ENCODE measurements around the gene C1orf159.
"Not testable (repeated sequence)": the region's sequence is repeated elsewhere in the genome, so short reads cannot be mapped to it uniquely, and the experiment has no call there.

The C1orf159 gene

DNA sequence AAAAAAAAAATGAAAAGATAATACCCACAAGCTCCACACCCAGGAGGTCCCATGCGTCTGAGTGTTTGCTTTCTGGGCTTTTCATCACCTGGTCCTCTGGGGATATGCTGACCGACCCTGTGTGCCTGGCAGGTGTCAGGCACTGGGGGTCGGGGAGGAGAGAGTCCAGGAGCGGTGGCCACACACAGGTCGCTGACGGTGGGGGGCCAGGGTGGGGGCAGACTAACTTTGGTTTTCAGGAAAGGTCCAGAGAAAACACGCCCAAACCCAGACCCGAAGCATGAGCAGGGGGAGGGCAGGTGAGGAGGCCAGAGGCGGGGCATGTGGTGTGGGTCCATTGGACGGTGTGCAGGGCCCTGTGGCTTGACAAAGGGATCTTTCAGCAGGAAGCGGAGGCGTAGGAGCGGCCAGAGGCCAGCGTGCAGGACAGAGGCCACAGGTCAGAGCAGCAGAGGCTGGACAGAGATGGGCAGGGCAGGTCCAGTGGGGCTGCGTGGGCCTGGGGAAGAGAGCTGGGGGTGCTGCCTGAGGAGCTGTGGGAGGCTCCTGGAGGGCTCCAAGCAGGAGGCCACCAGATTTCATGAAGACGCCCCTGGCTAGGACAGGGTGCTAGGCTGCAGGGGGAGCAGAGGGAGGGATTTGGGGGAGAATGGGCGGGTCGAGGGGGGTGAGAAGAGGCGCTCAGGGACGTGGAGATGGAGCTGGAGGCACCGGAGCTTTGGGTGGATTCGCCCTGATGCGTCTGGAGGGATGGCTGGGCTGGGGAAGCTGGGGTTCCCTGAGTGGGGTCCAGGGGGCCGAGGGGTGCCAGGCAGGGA, 57.6 kb downstream of the C1orf159 start:
- in situ Hi-C loops (cut with MboI; ENCODE audit: low sequenced_read_pairs) = no loop called here
- peak overlapping the region; percentile 47 for H3K4me3 ChIP-seq
- H3K9me3 ChIP-seq = no peaks in the 10 kb centered on the region
- no peak for DNase-seq (ENCODE audit: low spot score in 2 of 2)
- no peaks in the 10 kb centered on the region for H3K27me3 ChIP-seq (ENCODE audit: low read depth)
- peaks cover 10% of the 10 kb centered on the region for H3K4me1 ChIP-seq
- H3K36me3 ChIP-seq (replicated peaks) = peaks cover 16% of the 10 kb centered on the region

DNA sequence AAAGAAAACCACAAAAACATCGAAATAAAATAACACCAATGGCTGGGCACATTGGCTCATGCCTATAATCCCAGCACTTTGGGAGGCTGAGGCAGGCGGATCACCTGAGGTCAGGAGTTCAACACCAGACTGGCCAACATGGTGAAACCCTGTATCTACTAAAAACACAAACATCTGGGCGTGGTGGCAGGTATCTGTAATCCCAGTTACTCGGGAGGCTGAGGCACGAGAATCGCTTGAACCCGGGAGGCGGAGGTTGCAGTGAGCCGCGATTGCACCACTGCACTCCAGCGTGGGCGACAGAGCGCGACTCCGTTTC, 58.2 kb downstream of the C1orf159 start:
- H3K27me3 ChIP-seq (ENCODE audit: low read depth); DNase-seq (ENCODE audit: low spot score in 2 of 2); in situ Hi-C loops (cut with MboI; ENCODE audit: low sequenced_read_pairs); H3K4me3 ChIP-seq; H3K9me3 ChIP-seq: not testable (repeated sequence)
- peaks cover 10% of the 10 kb centered on the region for H3K4me1 ChIP-seq
- H3K36me3 ChIP-seq (replicated peaks) = peaks cover 21% of the 10 kb centered on the region

DNA sequence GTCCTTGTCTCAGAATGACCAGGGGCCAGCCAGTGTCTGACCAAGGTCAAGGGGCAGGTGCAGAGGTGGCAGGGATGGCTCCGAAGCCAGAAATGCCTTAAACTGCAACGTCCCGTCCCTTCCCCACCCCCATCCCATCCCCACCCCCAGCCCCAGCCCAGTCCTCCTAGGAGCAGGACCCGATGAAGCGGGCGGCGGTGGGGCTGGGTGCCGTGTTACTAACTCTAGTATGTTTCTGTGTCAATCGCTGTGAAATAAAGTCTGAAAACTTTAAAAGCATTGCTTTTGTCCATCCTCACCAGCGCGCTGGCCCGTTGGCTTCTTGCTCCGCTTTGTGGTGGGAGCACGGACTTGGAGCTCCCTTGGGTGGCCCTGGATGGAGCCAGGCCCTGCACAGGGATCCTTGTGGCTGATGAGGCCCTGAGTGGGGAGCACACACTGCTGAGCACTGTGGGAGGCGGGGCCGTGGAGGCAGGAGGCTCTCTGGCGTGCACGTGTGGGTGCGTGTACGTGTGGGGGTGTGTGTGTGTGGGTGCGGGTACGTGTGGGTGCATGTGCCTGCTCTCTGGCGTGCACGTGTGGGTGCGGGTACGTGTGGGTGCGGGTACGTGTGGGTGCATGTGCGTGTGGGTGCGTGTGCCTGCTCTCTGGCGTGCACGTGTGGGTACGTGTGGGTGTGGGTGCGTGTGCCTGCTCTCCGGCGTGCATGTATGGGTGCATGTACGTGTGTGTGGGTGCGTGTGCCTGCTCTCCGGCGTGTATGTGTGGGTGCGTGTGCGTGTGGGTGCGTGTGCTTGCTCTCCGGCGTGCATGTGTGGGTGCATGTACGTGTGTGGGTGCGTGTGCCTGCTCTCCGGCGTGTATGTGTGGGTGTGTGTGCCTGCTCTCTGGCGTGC, 59.8 kb downstream of the C1orf159 start:
- Histone ChIP-seq H3K36me3 (replicated peaks) (peaks cover 34% of the 10 kb centered on the region), H3K4me1 (peaks cover 10% of the 10 kb centered on the region), H3K4me3 (no peak overlapping the region), H3K27me3 (ENCODE audit: low read depth) (no peaks in the 10 kb centered on the region), H3K9me3 (no peaks in the 10 kb centered on the region)
- DNase-seq (ENCODE audit: low spot score in 2 of 2) = no peak
- in situ Hi-C loops (cut with MboI; ENCODE audit: low sequenced_read_pairs) = no loop called here

DNA sequence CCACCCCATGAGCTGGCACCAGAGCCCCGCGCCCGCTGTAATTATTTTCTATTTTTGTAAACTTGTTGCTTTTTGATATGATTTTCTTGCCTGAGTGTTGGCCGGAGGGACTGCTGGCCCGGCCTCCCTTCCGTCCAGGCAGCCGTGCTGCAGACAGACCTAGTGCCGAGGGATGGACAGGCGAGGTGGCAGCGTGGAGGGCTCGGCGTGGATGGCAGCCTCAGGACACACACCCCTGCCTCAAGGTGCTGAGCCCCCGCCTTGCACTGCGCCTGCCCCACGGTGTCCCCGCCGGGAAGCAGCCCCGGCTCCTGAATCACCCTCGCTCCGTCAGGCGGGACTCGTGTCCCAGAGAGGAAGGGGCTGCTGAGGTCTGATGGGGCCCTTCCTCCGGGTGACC, 60.9 kb downstream of the C1orf159 start:
- Histone ChIP-seq H3K27me3 (ENCODE audit: low read depth) (no peaks in the 10 kb centered on the region), H3K9me3 (no peaks in the 10 kb centered on the region), H3K36me3 (replicated peaks) (peaks cover 39% of the 10 kb centered on the region), H3K4me1 (peaks cover 7% of the 10 kb centered on the region), H3K4me3 (no peak overlapping the region)
- no peak for DNase-seq (ENCODE audit: low spot score in 2 of 2)
- in situ Hi-C loops (cut with MboI; ENCODE audit: low sequenced_read_pairs) = loop anchor here (5.0 kb wide), 1 partner anchor 47 kb away; no protein-coding TSS in a partner anchor

DNA sequence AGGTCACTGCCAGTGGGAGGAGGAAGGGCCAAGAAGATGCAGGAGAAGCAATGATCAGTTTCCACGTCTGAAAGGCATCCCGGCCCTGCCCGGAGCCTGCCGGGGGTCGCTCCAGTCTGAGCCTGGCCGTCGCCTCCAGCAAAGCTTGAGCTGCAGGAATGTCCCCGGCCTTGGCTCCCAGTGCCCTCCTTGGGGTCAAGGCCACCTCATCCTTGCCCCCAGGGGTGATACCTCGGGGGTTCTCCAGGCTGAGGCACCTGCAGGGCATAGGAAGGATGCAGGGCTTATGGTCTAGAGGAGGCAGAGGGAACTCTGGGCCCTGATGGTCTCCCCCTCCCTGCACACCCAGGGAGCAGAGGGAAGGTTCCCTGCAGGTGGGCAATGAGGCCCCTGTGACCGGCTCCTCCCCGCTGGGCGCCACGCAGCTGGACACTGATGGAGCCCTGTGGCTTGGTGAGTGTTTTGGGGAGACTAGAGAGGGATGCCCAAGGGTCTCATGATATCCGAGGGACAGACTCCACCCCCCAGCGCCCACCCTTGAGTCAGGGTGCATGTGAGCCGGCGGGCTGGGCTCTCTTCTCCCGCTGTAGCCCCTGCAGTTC, 61.7 kb downstream of the C1orf159 start:
- Histone ChIP-seq H3K36me3 (replicated peaks) (peaks cover 39% of the 10 kb centered on the region), H3K4me1 (peaks cover 4% of the 10 kb centered on the region), H3K4me3 (no peak overlapping the region), H3K9me3 (no peaks in the 10 kb centered on the region), H3K27me3 (ENCODE audit: low read depth) (no peaks in the 10 kb centered on the region)
- DNase-seq (ENCODE audit: low spot score in 2 of 2) = no peak
- in situ Hi-C loops (cut with MboI; ENCODE audit: low sequenced_read_pairs) = loop anchor here (5.0 kb wide), 1 partner anchor 48 kb away; no protein-coding TSS in a partner anchor

DNA sequence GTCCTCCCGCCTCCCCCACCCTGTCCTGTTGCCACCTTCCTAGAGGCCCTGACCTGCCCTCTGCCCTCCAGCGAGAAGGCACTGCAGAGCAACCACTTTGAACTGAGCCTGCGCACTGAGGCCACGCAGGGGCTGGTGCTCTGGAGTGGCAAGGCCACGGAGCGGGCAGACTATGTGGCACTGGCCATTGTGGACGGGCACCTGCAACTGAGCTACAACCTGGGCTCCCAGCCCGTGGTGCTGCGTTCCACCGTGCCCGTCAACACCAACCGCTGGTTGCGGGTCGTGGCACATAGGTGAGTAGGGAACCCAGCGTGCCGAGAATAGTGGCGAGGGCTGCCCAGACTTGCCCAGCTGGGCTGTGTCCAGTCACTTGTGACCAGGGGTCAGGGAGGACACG, 62.2 kb downstream of the C1orf159 start:
- Histone ChIP-seq H3K27me3 (ENCODE audit: low read depth) (no peaks in the 10 kb centered on the region), H3K36me3 (replicated peaks) (peaks cover 39% of the 10 kb centered on the region), H3K4me3 (no peak overlapping the region), H3K9me3 (no peaks in the 10 kb centered on the region), H3K4me1 (peaks cover under 1% of the 10 kb centered on the region; the same call in 1 of the 2 replicates)
- DNase-seq (ENCODE audit: low spot score in 2 of 2) = no peak
- in situ Hi-C loops (cut with MboI; ENCODE audit: low sequenced_read_pairs) = loop anchor here (5.0 kb wide), 1 partner anchor 49 kb away; no protein-coding TSS in a partner anchor

DNA sequence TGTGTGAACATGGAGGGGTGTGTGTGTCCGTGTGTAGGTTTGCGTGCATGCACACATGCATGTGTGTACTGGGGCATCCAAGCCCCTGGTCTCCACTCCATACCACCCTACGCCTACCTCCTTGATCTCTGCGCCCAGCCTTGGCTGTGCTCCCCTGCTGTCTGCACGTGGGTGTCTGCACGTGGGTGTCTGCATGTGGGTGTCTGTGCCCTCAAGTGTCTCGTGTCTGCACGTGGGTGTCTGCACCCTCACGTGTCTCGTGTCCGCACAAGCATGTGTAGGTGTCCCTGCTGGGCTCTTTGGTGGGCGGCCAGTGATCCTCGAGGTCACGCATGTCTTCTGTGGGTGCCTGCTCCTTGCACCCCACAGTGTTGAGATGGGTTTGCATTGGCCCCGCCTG, 62.9 kb downstream of the C1orf159 start:
- no peak for DNase-seq (ENCODE audit: low spot score in 2 of 2)
- H3K36me3 ChIP-seq (replicated peaks) = peaks cover 39% of the 10 kb centered on the region
- no peaks in the 10 kb centered on the region for H3K4me1 ChIP-seq
- H3K9me3 ChIP-seq = no peaks in the 10 kb centered on the region
- H3K4me3 ChIP-seq = no peak overlapping the region
- H3K27me3 ChIP-seq (ENCODE audit: low read depth) = no peaks in the 10 kb centered on the region
- in situ Hi-C loops (cut with MboI; ENCODE audit: low sequenced_read_pairs) = loop anchor here (5.0 kb wide), 1 partner anchor 49 kb away; no protein-coding TSS in a partner anchor

DNA sequence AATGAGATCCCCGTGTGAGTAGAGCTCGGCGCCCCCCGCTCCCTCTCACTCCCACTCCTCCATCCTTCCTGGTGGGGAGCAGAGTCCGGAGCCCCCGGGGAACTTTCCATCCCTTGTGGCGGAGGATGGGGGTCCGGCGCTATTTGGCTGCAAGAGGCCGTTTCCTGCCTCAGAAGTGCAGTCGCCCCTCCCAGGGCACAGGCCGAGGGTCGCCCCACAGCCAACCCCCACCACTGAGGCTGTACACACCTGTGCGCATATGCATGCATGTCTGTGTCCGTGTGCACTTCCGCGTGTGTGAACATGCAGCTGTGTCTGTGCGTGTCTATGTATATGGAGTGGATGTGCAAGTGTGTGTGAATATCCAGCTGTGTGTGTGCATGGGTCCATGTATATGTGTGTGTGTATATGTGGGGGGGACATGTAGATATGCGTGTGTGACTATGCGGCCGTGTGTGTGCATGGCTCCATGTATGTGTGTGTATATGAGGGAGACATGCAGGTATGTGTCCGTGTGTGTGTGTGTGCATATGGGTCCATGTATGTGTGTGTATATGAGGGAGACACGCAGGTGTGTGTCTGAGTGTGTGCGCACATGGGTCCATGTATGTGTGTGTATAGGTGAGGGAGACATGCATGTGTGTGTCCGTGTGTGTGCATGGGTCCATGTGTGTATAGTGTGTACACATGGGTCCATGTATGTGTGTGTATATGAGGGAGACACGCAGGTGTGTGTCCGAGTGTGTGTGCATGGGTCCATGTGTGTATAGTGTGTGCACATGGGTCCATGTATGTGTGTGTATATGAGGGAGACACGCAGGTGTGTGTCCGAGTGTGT, 63.7 kb downstream of the C1orf159 start:
- Histone ChIP-seq H3K36me3 (replicated peaks) (peaks cover 44% of the 10 kb centered on the region), H3K27me3 (ENCODE audit: low read depth) (no peaks in the 10 kb centered on the region), H3K4me3 (no peak overlapping the region), H3K4me1 (no peaks in the 10 kb centered on the region), H3K9me3 (no peaks in the 10 kb centered on the region)
- in situ Hi-C loops (cut with MboI; ENCODE audit: low sequenced_read_pairs) = loop anchor here (5.0 kb wide), 1 partner anchor 50 kb away; no protein-coding TSS in a partner anchor
- no peak for DNase-seq (ENCODE audit: low spot score in 2 of 2)

DNA sequence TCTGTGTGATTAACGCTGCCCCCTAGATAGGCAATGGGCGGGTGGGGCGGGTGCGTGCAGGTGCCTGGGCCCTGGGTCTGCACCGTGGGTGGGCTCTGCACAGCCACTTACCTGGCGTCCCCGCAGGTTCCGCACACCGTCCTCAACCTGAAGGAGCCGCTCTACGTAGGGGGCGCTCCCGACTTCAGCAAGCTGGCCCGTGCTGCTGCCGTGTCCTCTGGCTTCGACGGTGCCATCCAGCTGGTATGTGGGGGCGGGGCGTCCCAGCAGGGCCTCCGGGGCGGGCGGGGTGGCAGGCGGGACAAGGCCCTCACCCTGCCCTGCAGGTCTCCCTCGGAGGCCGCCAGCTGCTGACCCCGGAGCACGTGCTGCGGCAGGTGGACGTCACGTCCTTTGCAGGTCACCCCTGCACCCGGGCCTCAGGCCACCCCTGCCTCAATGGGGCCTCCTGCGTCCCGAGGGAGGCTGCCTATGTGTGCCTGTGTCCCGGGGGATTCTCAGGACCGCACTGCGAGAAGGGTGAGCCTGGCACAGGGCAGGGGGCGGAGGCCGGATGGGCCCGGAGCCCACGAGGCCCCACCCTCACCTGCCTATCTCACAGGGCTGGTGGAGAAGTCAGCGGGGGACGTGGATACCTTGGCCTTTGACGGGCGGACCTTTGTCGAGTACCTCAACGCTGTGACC, 64.6 kb downstream of the C1orf159 start:
- DNase-seq (ENCODE audit: low spot score in 2 of 2) = no peak
- in situ Hi-C loops (cut with MboI; ENCODE audit: low sequenced_read_pairs) = loop anchor here (5.0 kb wide), 1 partner anchor 51 kb away; no protein-coding TSS in a partner anchor
- Histone ChIP-seq H3K27me3 (ENCODE audit: low read depth) (no peaks in the 10 kb centered on the region), H3K9me3 (no peaks in the 10 kb centered on the region), H3K36me3 (replicated peaks) (peaks cover 52% of the 10 kb centered on the region), H3K4me3 (no peak overlapping the region), H3K4me1 (no peaks in the 10 kb centered on the region)

DNA sequence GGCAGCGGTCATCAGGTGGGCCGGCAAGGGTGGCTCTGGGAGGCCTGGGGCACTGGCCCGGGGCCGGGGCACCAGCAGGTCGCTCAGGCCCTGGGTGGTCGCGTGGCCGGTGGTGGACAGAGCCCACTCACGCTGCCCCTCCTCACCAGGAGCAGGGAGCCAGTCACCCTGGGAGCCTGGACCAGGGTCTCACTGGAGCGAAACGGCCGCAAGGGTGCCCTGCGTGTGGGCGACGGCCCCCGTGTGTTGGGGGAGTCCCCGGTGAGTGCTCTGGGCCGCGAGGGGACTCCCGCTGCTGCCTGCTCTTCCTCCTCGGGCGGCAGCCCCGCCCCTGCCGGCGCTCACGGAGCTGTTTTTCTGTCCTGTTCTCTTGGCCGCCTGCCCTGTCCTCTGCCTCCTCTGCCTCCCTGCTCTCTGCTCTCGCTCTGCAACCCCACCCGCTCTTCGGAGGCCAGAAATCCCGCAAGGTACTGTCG, 65.3 kb downstream of the C1orf159 start:
- in situ Hi-C loops (cut with MboI; ENCODE audit: low sequenced_read_pairs) = loop anchor here (5.0 kb wide), 1 partner anchor 52 kb away; no protein-coding TSS in a partner anchor
- Histone ChIP-seq H3K9me3 (no peaks in the 10 kb centered on the region), H3K27me3 (ENCODE audit: low read depth) (no peaks in the 10 kb centered on the region), H3K36me3 (replicated peaks) (peaks cover 54% of the 10 kb centered on the region), H3K4me3 (no peak overlapping the region), H3K4me1 (no peaks in the 10 kb centered on the region)
- DNase-seq (ENCODE audit: low spot score in 2 of 2) = no peak

DNA sequence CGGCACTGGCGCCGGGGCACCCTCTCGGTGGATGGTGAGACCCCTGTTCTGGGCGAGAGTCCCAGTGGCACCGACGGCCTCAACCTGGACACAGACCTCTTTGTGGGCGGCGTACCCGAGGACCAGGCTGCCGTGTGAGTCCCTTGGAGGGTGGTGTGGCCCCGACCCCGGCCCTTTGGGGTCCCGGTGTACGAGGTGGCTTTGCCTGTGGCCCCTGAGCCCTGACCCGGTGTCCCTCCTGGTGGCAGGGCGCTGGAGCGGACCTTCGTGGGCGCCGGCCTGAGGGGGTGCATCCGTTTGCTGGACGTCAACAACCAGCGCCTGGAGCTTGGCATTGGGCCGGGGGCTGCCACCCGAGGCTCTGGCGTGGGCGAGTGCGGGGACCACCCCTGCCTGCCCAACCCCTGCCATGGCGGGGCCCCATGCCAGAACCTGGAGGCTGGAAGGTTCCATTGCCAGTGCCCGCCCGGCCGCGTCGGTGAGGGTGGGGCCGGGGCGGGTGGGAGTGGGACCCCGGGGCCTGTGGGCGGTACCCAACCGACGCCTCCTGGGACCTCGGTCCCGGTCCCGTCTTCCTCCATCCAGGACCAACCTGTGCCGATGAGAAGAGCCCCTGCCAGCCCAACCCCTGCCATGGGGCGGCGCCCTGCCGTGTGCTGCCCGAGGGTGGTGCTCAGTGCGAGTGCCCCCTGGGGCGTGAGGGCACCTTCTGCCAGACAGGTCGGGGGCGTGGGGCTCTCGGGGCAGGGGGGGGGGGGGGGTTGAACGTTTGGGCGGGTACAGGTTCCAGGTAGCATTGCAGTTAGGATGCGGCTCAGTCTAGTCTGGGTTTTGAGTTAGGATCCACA, 66.3 kb downstream of the C1orf159 start:
- no peaks in the 10 kb centered on the region for H3K4me1 ChIP-seq
- H3K9me3 ChIP-seq = no peaks in the 10 kb centered on the region
- in situ Hi-C loops (cut with MboI; ENCODE audit: low sequenced_read_pairs) = loop anchor here (5.0 kb wide), 1 partner anchor 53 kb away; no protein-coding TSS in a partner anchor
- no peak overlapping the region for H3K4me3 ChIP-seq
- peaks cover 58% of the 10 kb centered on the region for H3K36me3 ChIP-seq (replicated peaks)
- DNase-seq (ENCODE audit: low spot score in 2 of 2) = no peak
- no peaks in the 10 kb centered on the region for H3K27me3 ChIP-seq (ENCODE audit: low read depth)

DNA sequence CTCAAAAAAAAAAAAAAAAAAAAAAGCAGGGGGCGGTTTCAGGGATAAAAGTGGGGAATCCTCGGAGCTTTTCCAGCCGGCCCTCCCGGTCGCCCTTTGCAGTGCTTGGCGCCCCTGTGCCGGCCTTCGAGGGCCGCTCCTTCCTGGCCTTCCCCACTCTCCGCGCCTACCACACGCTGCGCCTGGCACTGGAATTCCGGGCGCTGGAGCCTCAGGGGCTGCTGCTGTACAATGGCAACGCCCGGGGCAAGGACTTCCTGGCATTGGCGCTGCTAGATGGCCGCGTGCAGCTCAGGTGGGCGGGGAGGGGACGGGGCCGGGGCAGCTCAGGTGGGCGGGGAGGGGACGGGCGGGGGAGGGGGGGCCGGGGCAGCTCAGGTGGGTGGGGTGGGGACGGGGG, 67.1 kb downstream of the C1orf159 start:
- H3K36me3 ChIP-seq (replicated peaks) = peaks cover 57% of the 10 kb centered on the region
- in situ Hi-C loops (cut with MboI; ENCODE audit: low sequenced_read_pairs) = no loop called here

More for the DNA sequence above, 67.1 kb downstream of the C1orf159 start:
- Histone ChIP-seq H3K4me1 (no peaks in the 10 kb centered on the region), H3K4me3 (no peak overlapping the region), H3K27me3 (ENCODE audit: low read depth) (no peaks in the 10 kb centered on the region), H3K9me3 (no peaks in the 10 kb centered on the region)
- DNase-seq (ENCODE audit: low spot score in 2 of 2) = no peak
